Prostate gland (tissue), 2 donors: Measurements from ENCODE around the gene AP2B1.

ENCODE experiments used
- CTCF ChIP-seq, 4 experiments: fragments of 200-600 bp in 2 of 4; fragments of 450-650 bp in 2 of 4; sonication (generic) in 2 of 4; IDR thresholded peaks; 1 replicate in 3 of 4; 2 replicates in 1 of 4; pipeline ENCODE4 v1.5.1; 2016 to 2019; ENCODE audit warnings: antibody characterized with exemption in 4 of 4, mild to moderate bottlenecking in 2 of 4, moderate library complexity in 2 of 4
- POLR2A ChIP-seq: fragments of 450-650 bp; IDR thresholded peaks from one replicate; pipeline ENCODE4 v1.6.1; 2016; ENCODE audit warnings: antibody characterized with exemption, mild to moderate bottlenecking
- POLR2AphosphoS5 ChIP-seq: sonication (generic); formaldehyde crosslinking; IDR thresholded peaks from one replicate; pipeline ENCODE4 v1.6.1; 2017; ENCODE audit warnings: antibody characterized with exemption

GRCh38 chr17:35745749-35746320 lies 158.7 kb downstream of the AP2B1 start:
- TF ChIP-seq POLR2A (no peak), CTCF (IDR thresholded peaks at IDR 0.05) (no peak), POLR2AphosphoS5 (no peak)
